ENCODE measurements around the gene DCLK1. TPM values are rescaled to one million over a fixed set of nuclear protein-coding genes. Genes with fewer than 3 reads are reported as not detected.

The DCLK1 gene
- total and polyA plus RNA-seq, 7 donors, result 0.98 to 15.1 (median 3.9) TPM

DNA sequence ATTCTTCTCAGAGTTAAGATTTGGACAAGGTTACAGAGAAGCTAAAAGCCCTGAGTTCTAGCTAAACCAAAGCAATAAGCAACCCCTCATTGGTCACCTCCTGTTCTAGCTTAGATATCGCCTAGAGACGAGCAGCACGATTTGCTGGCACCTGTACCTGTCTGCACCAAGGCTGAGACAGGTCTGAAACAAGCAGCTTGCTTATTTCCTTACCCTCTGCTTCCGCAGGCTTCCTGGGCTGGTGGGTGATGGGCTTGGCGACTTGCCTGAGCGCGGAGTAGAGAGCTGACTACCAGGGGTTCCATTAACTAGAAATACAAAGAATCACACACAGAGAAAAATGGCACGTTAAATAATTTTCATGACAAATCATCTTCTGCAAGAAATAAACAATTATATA, 276.9 kb downstream of the DCLK1 start:
- DNase-seq, result no peak
- intact Hi-C loops (cut with DNase I), result no loop called here
- ATAC-seq, result no peak
- no peak overlapping the region for H3K4me3 ChIP-seq
- H3K36me3 ChIP-seq (ENCODE audit: insufficient read depth in 1 of 2, low read depth in 1 of 2), result no peaks in the 10 kb centered on the region
- H3K27ac ChIP-seq, result no peak overlapping the region
- 85 to 92% (median 88%) methylated on average over 8 of the region's 8 CpGs for WGBS, 3 donors
- no peaks in the 10 kb centered on the region for H3K4me1 ChIP-seq
- TF ChIP-seq, protein P1, sequence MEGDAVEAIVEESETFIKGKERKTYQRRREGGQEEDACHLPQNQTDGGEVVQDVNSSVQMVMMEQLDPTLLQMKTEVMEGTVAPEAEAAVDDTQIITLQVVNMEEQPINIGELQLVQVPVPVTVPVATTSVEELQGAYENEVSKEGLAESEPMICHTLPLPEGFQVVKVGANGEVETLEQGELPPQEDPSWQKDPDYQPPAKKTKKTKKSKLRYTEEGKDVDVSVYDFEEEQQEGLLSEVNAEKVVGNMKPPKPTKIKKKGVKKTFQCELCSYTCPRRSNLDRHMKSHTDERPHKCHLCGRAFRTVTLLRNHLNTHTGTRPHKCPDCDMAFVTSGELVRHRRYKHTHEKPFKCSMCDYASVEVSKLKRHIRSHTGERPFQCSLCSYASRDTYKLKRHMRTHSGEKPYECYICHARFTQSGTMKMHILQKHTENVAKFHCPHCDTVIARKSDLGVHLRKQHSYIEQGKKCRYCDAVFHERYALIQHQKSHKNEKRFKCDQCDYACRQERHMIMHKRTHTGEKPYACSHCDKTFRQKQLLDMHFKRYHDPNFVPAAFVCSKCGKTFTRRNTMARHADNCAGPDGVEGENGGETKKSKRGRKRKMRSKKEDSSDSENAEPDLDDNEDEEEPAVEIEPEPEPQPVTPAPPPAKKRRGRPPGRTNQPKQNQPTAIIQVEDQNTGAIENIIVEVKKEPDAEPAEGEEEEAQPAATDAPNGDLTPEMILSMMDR (IDR thresholded peaks at IDR 0.05), result no peak
- H3K9me3 ChIP-seq, result no peaks in the 10 kb centered on the region
- no peaks in the 10 kb centered on the region for H3K27me3 ChIP-seq (ENCODE audit: insufficient read depth in 3 of 3, low read length in 2 of 3)

DNA sequence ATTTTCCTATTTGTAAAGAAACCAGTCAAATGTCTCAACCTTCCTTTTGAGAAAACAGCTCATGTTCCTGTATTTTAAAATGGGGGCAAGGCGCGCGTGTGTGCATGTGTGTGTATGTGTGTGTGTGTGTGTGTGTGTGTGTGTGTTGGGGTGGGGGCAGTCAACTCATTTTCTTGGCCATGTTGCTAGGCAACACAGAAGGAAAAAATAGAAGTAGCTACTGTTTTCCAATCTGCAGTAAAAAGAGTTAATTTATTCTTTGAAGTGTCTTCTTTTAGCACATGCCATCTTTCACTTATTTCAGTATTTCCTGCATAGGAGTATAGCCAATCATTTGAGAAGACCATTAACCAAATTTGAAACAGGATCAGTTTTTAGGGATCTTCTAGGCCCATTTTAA, 279.3 kb downstream of the DCLK1 start:
- WGBS, 3 donors, result 94 to 100% (median 98%) methylated on average over 3 of the region's 3 CpGs
- Histone ChIP-seq H3K9me3 (no peaks in the 10 kb centered on the region), H3K4me1 (peaks cover 11% of the 10 kb centered on the region), H3K27me3 (ENCODE audit: insufficient read depth in 3 of 3, low read length in 2 of 3) (no peaks in the 10 kb centered on the region), H3K36me3 (ENCODE audit: insufficient read depth in 1 of 2, low read depth in 1 of 2) (no peaks in the 10 kb centered on the region), H3K27ac (no peak overlapping the region), H3K4me3 (no peak overlapping the region)
- ATAC-seq, result no peak
- intact Hi-C loops (cut with DNase I), result no loop called here
- no peak for DNase-seq
- TF ChIP-seq, protein P1 (IDR thresholded peaks at IDR 0.05), result no peak

DNA sequence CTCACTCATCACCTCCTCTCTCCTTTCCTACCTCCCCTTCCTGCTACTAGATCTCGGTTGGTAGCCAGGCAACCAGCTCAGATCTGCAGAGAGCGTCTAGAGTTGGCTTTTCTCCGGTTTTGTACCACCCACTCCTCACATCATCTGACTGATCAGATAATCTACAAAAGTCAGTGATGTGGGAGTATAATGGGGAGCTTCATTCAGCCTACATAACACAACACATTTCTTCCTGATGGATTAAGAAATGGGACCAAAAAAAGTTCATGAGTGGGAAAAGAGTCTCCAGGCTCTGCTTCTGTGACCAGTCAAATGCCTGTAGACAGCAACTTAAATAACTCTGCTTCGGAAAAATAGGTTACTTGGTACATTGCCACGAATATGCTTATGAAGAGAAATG, 279.8 kb downstream of the DCLK1 start:
- H3K4me1 ChIP-seq, result peaks cover 11% of the 10 kb centered on the region
- 79 to 85% (median 85%) methylated on average over 5 of the region's 5 CpGs for WGBS, 3 donors
- H3K9me3 ChIP-seq, result no peaks in the 10 kb centered on the region
- DNase-seq, result no peak
- TF ChIP-seq, protein P1 (IDR thresholded peaks at IDR 0.05), result no peak
- no peaks in the 10 kb centered on the region for H3K36me3 ChIP-seq (ENCODE audit: insufficient read depth in 1 of 2, low read depth in 1 of 2)
- no peak overlapping the region for H3K27ac ChIP-seq
- H3K4me3 ChIP-seq, result no peak overlapping the region
- no peak for ATAC-seq
- H3K27me3 ChIP-seq (ENCODE audit: insufficient read depth in 3 of 3, low read length in 2 of 3), result no peaks in the 10 kb centered on the region
- intact Hi-C loops (cut with DNase I), result no loop called here

DNA sequence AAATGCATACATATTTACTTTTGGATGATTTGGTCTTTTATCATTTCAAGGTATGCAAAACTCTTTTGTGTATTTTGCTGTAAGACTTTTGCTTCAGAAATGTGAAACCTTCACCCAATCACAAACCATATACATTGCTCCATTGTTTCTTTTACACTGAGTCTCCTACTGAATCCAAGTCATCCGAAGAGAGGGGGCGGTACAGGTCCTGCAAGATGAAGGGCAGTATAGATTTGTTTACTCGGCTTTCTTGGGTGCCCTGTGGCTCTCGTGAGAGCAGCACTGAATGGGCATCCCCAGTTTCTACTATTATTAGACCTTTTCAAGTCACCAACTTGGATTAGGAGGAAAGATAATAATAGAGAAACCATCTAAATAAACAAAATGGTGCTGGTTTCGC, 280.6 kb downstream of the DCLK1 start:
- no peak for DNase-seq
- H3K27me3 ChIP-seq (ENCODE audit: insufficient read depth in 3 of 3, low read length in 2 of 3), result no peaks in the 10 kb centered on the region
- no peak for ATAC-seq
- WGBS, 3 donors, result 87 to 91% (median 90%) methylated on average over 5 of the region's 5 CpGs
- H3K9me3 ChIP-seq, result no peaks in the 10 kb centered on the region
- H3K36me3 ChIP-seq (ENCODE audit: insufficient read depth in 1 of 2, low read depth in 1 of 2), result no peaks in the 10 kb centered on the region
- H3K4me1 ChIP-seq, result peaks cover 11% of the 10 kb centered on the region
- intact Hi-C loops (cut with DNase I), result no loop called here
- no peak overlapping the region for H3K4me3 ChIP-seq
- TF ChIP-seq, protein P1 (IDR thresholded peaks at IDR 0.05), result no peak
- H3K27ac ChIP-seq, result no peak overlapping the region

DNA sequence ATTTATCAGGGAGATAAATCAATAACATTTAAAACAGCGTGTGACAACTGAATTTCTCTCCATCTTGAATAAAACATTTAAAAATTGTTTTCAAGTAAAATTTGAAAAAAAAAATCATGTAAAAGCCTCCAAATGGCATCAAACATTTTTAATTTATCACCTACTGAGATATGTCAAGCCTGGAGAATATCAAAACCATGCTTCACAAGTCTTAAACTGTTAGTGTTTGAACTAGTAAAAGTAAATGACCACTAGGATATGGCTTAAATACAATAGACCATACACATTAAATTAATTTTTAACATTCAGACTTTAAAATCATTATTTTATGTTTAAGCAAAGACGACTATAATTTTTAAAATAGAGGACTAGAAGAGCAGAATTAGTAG, 281.9 kb downstream of the DCLK1 start:
- ATAC-seq (no peak), DNase-seq (no peak)
- H3K36me3 ChIP-seq (ENCODE audit: insufficient read depth in 1 of 2, low read depth in 1 of 2), result no peaks in the 10 kb centered on the region
- WGBS, 3 donors, result 93 to 97% (median 94%) methylated on average over 2 of the region's 2 CpGs
- peaks cover 11% of the 10 kb centered on the region for H3K4me1 ChIP-seq
- TF ChIP-seq, protein P1 (IDR thresholded peaks at IDR 0.05), result no peak
- no peaks in the 10 kb centered on the region for H3K27me3 ChIP-seq (ENCODE audit: insufficient read depth in 3 of 3, low read length in 2 of 3)
- H3K4me3 ChIP-seq, result no peak overlapping the region
- H3K9me3 ChIP-seq, result no peaks in the 10 kb centered on the region
- intact Hi-C loops (cut with DNase I), result no loop called here
- H3K27ac ChIP-seq, result no peak overlapping the region
